Stimulated activated naive CD8-positive, alpha-beta T cell treated with anti-CD3 and anti-CD28 coated beads, Interleukin-15, Interleukin-2, amounts not matched to agents 100 ng/mL and 50 ng/mL, for 24 hours (primary cell): ENCODE data around the gene SHTN1.

ENCODE experiments used
- H3K27ac Mint-ChIP-seq: one replicate; pipeline ENCODE4 v1.8.0; 2021; ENCODE audit warnings: mild to moderate bottlenecking, mixed read lengths
- H3K27me3 Mint-ChIP-seq: one replicate; pipeline ENCODE4 v1.8.0; 2021; ENCODE audit warnings: mixed read lengths
- H3K36me3 Mint-ChIP-seq: one replicate; pipeline ENCODE4 v1.8.0; 2021; ENCODE audit warnings: low read depth, mixed read lengths
- H3K4me1 Mint-ChIP-seq: one replicate; pipeline ENCODE4 v1.8.0; 2021; ENCODE audit warnings: low read depth, mixed read lengths
- H3K4me3 Mint-ChIP-seq: one replicate; pipeline ENCODE4 v1.8.0; 2021; ENCODE audit warnings: mild to moderate bottlenecking, mixed read lengths
- H3K9me3 Mint-ChIP-seq: one replicate; pipeline ENCODE4 v1.8.0; 2021; ENCODE audit warnings: mixed read lengths

SHTN1 gene

DNA sequence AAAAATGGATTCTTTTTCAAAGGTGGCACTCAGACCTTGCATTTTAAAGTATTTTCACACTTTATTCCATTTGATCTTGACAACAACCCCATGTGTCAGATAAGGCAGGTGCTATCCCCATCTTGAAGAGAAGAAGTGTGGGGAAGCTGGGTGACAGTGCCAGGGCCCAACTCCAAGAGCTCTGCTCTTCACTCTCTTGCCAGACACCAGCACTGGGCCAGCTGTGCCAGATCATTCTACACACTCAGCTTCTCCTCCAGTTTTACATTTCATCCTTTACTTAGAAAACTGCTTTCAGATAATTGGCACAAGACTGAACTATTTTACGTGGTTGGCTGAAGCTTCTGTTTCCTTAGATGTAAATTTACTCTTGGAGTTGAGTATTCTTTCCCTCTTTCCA is 91.3 kb downstream of the SHTN1 start:
- Mint-ChIP-seq H3K4me3 (no peak overlapping the region), H3K27ac (no peak overlapping the region), H3K36me3 (no peaks in the 10 kb centered on the region), H3K27me3 (no peaks in the 10 kb centered on the region), H3K4me1 (no peaks in the 10 kb centered on the region), H3K9me3 (no peaks in the 10 kb centered on the region)

DNA sequence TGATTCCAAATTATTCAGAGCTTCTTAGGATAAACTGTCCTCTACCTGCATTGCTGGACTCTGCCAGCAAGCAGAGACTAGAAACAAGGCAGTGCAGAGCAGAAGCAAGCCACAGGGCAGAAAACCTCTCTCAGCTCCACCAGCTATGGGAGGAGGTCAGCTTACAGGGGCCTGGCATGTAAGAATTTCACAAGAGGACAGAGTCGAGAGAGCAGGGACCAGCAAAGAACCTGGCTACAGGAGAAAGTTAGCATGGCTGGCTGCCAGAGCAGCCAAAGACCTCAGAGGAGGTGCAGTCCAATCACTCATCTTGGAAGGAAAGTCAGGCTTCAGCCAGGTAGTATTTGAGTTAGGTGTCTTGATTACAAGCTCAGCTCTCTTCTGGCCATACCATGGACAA is 92.8 kb downstream of the SHTN1 start:
- no peak overlapping the region for H3K4me3 Mint-ChIP-seq
- no peaks in the 10 kb centered on the region for H3K36me3 Mint-ChIP-seq
- no peaks in the 10 kb centered on the region for H3K4me1 Mint-ChIP-seq
- no peaks in the 10 kb centered on the region for H3K9me3 Mint-ChIP-seq
- no peak overlapping the region for H3K27ac Mint-ChIP-seq
- no peaks in the 10 kb centered on the region for H3K27me3 Mint-ChIP-seq

DNA sequence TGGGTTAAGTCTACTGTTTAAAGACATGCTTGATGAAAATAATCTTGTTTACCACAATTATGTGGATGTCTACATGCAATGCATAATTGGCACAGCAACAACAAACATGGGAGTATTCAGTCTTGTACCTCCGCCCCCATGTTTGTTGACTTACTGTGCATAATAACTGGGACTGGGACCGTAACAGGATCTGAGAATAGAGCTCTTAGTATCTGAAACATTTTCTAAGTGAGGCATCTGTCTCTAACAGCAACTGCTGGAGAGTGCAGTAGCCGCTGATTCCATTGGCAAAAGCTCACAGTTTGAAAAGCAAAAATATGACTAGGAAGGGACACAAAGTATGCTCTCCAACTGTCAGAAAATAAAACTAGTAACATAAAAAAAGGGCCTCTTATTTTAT is 94.1 kb downstream of the SHTN1 start:
- no peak overlapping the region for H3K4me3 Mint-ChIP-seq
- H3K27ac Mint-ChIP-seq: no peak overlapping the region
- no peaks in the 10 kb centered on the region for H3K4me1 Mint-ChIP-seq
- H3K27me3 Mint-ChIP-seq: peaks cover 4% of the 10 kb centered on the region
- H3K9me3 Mint-ChIP-seq: no peaks in the 10 kb centered on the region
- H3K36me3 Mint-ChIP-seq: no peaks in the 10 kb centered on the region

DNA sequence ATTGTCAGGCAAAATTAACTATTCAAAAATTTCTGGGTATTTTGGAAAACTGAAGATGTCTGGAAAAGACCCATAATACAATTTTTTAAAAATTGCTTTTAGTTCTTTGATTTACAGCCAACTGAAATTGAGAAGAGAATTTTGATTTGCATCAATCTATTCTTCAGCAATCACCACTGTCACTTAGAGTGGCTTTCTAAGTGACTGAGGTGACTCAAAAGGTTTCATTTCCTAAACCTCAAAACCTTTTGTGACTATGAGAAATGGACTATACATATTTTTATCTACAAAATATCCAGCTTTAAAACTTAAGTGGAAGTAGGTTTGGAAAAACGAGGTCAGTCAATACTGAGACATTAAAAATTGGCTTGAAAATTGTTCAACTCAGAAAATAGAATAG is 95.7 kb downstream of the SHTN1 start:
- H3K4me3 Mint-ChIP-seq: no peak overlapping the region

DNA sequence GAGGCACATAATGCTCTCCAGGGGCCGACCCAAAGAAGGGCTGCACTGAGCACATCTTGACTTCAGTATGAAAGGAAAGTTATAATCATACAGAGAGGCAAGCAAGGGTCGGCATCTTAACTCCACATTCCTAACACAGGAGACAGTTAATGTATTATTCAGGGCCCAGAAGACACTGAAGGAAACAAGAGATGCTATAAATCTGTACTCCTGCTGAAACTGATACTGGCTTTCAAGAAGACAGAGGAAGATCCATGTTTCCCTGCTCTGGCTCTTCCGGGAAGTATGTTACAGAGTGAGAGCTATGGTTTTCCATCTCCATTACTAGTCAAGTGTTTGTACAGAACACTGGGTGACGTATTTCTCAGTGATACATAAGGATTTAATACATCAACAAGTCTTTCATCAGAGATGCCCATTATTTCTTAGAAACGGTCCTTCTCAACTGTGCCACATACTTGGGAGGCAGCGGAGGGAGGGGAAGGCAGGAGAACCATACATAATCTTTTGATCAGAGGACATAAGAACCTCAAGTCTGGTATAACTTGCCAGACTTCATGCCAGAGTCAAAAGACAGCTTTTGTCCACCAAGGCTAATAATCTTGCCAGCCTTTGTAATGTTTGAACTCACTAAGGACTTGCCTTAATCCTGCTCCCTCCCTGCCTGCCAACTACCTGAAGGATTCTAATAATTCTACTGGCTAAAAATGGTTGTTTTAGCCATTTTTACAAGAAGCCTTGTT is 97.6 kb downstream of the SHTN1 start:
- Mint-ChIP-seq H3K27ac (no peak overlapping the region), H3K9me3 (no peaks in the 10 kb centered on the region), H3K27me3 (peaks cover 4% of the 10 kb centered on the region), H3K4me3 (no peak overlapping the region), H3K36me3 (no peaks in the 10 kb centered on the region), H3K4me1 (no peaks in the 10 kb centered on the region)

More for the DNA sequence above, 95.7 kb downstream of the SHTN1 start:
- Mint-ChIP-seq H3K4me1 (no peaks in the 10 kb centered on the region), H3K27ac (no peak overlapping the region), H3K27me3 (peaks cover 4% of the 10 kb centered on the region), H3K36me3 (no peaks in the 10 kb centered on the region), H3K9me3 (no peaks in the 10 kb centered on the region)

DNA sequence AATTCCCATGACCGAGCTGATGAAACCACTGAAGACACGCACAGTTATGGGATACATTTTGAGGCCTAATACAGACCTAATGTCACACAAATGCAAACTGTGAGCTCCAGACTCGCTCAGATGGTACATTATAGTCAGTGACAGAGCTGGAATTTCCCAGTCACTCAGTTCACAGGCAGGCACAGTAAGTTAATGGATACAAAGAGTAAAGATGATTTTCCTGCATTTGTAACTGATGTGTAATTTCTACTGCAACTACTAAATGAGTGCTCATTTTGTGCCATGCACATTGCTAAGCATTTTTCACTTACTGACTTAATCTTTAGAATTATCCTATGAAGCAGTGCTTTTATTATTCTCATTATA is 99.2 kb downstream of the SHTN1 start:
- peaks cover 4% of the 10 kb centered on the region for H3K27me3 Mint-ChIP-seq
- no peaks in the 10 kb centered on the region for H3K9me3 Mint-ChIP-seq
- no peak overlapping the region for H3K27ac Mint-ChIP-seq
- no peaks in the 10 kb centered on the region for H3K4me1 Mint-ChIP-seq
- H3K36me3 Mint-ChIP-seq: no peaks in the 10 kb centered on the region
- no peak overlapping the region for H3K4me3 Mint-ChIP-seq

DNA sequence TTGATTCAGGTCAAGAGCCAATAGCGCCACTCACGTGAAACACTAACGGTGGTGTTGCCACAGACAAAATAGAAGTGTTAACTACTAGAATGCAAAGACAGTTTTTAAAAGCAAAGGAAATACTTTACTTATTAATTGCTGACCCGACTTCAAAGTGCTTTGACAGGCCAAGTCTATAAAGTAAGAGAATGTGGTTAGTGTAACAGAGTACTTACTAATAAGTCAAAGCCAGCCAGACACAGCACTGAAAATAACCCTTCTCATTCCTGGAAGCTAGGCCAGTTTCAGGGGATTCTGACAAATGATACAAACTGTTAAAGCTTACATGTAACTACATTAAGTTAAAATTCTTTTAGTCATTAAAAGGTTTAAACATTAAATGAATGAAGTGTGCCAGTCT is 105.4 kb downstream of the SHTN1 start:
- no peak overlapping the region for H3K4me3 Mint-ChIP-seq
- no peaks in the 10 kb centered on the region for H3K36me3 Mint-ChIP-seq
- H3K9me3 Mint-ChIP-seq: no peaks in the 10 kb centered on the region
- no peaks in the 10 kb centered on the region for H3K27me3 Mint-ChIP-seq
- H3K27ac Mint-ChIP-seq: no peak overlapping the region
- no peaks in the 10 kb centered on the region for H3K4me1 Mint-ChIP-seq

DNA sequence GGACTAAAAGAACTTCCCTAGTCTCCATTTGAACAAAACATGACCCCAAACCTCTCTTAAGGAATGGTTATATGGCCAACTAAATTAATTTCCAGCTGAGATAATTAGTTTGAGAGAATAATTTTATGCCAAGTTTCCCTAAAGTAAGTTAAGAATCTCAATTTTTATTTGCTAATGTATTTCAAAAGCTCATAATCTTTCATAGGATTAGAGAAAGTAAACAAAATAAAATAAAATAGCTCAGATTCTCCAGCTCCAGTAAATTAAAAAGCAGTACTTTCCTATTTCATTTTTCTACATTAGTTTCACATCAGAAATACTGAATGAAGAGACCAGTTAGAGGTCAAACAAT is 111.3 kb downstream of the SHTN1 start:
- no peak overlapping the region for H3K4me3 Mint-ChIP-seq
- H3K27me3 Mint-ChIP-seq: peaks cover 22% of the 10 kb centered on the region
- H3K27ac Mint-ChIP-seq: no peak overlapping the region
- no peaks in the 10 kb centered on the region for H3K36me3 Mint-ChIP-seq
- H3K4me1 Mint-ChIP-seq: no peaks in the 10 kb centered on the region
- no peaks in the 10 kb centered on the region for H3K9me3 Mint-ChIP-seq

DNA sequence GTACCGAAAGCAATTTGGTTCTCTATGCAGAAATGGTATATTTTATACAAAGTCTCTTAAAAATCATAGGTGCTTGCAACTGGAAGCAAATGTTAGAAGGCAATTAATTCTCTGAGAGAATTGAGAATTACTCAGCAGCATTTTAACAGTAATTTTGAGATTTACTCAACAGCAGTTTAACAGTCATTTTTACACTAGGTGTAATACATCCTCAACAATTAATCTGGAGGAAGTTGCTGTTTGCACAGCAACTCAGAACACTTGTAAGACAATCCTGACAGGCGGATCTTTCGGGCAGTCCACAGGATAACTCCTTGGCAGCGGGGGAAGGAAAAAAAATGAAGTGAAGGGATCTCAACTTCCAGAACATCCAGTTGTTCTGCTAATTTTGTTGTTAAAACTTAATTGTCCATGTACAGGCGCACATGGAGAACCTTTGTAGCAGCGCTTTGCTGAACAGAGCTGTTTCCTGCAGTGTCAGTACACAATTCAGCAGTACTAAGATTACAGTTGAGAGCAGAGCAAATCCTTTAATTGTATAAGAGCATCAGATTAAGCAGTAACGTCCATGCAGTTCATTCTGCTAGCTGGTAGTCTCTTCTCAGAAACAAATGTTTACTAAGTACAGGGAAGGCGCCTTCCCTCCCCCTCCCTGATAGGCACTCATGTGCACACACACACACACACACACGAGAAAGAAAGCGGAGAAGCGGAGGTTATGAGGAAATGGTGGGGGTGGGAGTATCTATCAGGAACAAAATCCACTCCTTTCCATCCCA is 111.9 kb downstream of the SHTN1 start:
- H3K4me3 Mint-ChIP-seq: no peak overlapping the region
- no peak overlapping the region for H3K27ac Mint-ChIP-seq
- peaks cover 22% of the 10 kb centered on the region for H3K27me3 Mint-ChIP-seq
- no peaks in the 10 kb centered on the region for H3K36me3 Mint-ChIP-seq
- H3K9me3 Mint-ChIP-seq: no peaks in the 10 kb centered on the region
- H3K4me1 Mint-ChIP-seq: no peaks in the 10 kb centered on the region

DNA sequence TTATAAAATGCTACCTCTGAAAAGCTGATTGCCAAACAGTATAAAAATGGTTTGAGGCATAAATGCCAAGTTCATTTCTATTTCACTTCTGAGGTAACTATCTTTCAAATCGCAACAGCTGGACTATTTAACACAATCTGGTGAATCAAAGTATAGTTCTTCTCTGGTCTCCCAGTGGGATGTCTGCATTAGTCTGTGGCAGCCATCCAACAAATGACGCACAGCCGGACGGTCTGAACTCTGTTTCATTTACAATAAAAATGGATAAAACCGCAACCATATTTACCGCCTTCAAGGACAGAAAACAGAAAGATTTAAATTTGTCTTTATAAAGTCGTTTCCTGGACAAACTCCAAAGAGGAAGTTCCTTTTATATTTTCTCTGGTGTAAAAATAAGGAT is 113.8 kb downstream of the SHTN1 start:
- Mint-ChIP-seq H3K27ac (no peak overlapping the region), H3K4me3 (no peak overlapping the region), H3K27me3 (peaks cover 22% of the 10 kb centered on the region), H3K4me1 (no peaks in the 10 kb centered on the region), H3K36me3 (no peaks in the 10 kb centered on the region), H3K9me3 (no peaks in the 10 kb centered on the region)

DNA sequence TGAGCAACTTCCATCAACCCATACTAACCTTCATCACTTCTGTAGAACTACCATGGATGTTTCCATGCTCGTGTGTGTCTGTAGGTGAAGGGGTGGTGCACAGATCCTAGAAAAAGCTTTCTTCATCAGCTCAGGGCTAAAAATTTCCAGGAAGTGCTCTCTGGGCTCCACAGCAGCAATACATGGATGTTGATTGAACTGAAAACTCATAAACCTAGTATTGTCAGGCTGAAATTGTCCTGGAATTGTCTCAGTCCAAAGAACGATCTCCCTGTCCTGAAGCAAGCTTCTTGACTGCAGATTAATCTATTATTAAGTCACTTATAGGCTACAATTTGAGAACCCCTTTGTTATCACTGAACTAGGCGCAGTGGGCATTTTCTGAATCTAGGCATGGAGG is 115.9 kb downstream of the SHTN1 start:
- no peak overlapping the region for H3K27ac Mint-ChIP-seq
- H3K27me3 Mint-ChIP-seq: peaks cover 22% of the 10 kb centered on the region
- H3K36me3 Mint-ChIP-seq: no peaks in the 10 kb centered on the region
- no peak overlapping the region for H3K4me3 Mint-ChIP-seq
- no peaks in the 10 kb centered on the region for H3K4me1 Mint-ChIP-seq
- no peaks in the 10 kb centered on the region for H3K9me3 Mint-ChIP-seq

DNA sequence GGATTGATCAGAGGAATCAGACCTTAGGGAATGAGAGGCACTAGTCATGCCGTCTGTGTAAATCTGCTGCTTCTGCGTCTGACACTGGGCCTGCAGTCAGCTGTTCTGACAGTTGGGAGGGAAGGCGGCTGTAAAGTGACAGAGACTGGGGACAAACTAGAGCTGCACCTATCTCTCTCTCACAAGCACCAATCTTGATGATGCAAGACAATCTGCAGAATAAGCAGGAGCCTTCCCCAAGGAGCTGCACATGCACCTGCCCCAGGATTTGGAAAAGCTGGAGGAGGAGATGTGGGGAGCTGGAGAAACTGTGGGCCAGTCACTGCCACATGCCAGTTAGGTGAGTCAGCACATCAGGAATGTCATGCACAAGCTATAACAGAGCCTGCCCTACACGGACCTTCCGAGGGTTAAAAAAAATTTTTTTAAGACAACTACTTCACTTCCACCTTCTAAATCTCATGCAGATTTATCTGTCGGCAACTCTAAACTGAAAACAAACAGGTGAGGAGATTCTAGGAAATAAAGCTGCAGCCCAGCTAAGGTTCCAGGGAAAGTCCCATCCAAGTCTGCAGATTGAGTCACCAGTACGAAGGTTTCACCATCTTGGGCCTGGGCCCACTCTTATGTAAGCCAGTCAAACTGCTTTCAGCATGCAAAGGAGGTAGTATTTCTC is 116.5 kb downstream of the SHTN1 start:
- Mint-ChIP-seq H3K4me1 (no peaks in the 10 kb centered on the region), H3K4me3 (no peak overlapping the region), H3K27ac (no peak overlapping the region), H3K36me3 (no peaks in the 10 kb centered on the region), H3K9me3 (no peaks in the 10 kb centered on the region), H3K27me3 (peaks cover 17% of the 10 kb centered on the region)

DNA sequence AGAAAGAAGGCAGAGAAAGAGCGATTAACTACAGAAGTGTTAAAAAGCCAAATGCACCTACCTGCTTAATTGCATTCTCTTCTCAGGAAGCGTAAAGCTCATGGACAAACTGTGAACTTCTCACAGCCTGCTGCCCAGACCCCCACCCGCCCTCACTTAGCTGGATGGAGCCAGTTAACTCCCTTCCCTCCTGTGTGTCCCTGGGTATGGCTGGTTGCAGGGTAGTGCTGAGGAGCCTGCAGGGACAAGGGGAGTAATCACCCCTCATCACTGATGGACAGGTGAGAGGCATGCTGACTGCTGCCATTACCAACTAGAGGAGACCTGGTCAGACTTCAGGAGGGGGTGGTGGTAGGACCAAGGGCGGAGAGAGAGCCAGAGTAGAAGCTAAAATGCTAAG is 118.2 kb downstream of the SHTN1 start:
- H3K27me3 Mint-ChIP-seq: peaks cover 8% of the 10 kb centered on the region
- no peaks in the 10 kb centered on the region for H3K9me3 Mint-ChIP-seq
- no peak overlapping the region for H3K27ac Mint-ChIP-seq
- no peaks in the 10 kb centered on the region for H3K4me1 Mint-ChIP-seq
- H3K4me3 Mint-ChIP-seq: no peak overlapping the region
- no peaks in the 10 kb centered on the region for H3K36me3 Mint-ChIP-seq

DNA sequence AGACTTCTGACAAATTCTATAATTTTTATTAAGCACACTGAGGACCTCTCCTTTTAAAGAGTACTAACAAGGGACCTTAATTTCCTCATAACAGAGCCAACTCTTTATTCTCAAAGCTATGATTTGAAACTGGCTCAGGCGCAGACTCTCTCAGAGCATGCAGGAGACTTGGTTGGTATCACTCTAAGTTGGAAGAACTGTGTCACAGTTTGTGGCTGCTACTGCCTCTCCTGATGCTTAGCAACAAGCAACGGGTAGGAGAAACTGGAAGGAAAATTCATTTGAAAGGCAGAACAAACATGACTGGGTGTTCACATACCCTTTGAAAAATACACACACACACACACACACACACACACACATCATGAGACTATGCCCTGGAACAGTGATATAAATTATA is 122.3 kb downstream of the SHTN1 start:
- no peak overlapping the region for H3K27ac Mint-ChIP-seq
- no peaks in the 10 kb centered on the region for H3K36me3 Mint-ChIP-seq
- peaks cover 9% of the 10 kb centered on the region for H3K27me3 Mint-ChIP-seq
- no peaks in the 10 kb centered on the region for H3K4me1 Mint-ChIP-seq
- no peaks in the 10 kb centered on the region for H3K9me3 Mint-ChIP-seq
- no peak overlapping the region for H3K4me3 Mint-ChIP-seq

DNA sequence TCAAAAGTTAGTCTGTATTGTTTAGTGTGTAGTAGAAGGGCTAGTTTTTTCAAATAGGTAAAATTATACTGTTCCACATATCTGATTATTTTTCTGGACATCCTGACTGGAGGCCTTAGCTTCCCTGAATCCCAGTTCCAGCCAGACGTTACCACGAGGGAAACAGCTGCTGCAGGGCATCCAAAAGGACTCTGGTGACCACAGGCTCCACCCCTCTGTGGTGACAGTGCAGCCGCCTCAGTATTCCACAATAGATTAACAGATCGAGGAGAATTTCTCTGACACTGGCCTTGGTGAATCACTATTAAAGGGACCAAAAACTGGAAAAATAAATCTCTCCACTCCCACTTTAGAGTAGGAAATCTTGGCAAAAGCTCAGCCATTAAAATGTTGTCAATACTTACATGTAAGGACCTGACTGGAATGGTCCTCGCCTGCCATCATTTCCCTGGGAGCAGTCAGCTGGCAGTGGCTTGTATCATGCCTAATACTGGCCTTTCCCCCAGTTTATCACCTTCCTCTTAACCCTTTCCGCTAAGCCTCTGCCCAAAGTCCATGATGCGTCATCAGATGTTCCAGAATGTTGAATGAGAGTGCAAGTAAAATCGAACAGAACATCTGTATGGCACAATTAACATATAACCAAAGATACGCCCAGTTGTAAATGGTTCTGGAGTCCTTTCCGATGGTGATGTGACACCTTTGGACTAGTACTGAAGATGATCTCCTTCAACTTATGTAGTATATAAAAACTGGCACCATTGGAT is 124.1 kb downstream of the SHTN1 start:
- Mint-ChIP-seq H3K27ac (no peak overlapping the region), H3K4me3 (no peak overlapping the region), H3K9me3 (no peaks in the 10 kb centered on the region), H3K36me3 (no peaks in the 10 kb centered on the region), H3K27me3 (peaks cover 9% of the 10 kb centered on the region), H3K4me1 (no peaks in the 10 kb centered on the region)
